HT-29 (cell line): ENCODE measurements around the gene MYO5B. TPM values are rescaled to one million over a fixed set of nuclear protein-coding genes. Genes with fewer than 3 reads are reported as not detected.
"Not testable (repeated sequence)": the region's sequence is repeated elsewhere in the genome, so short reads cannot be mapped to it uniquely, and the experiment has no call there.

Experiments used
- DNase-seq: peaks from one replicate; pipeline ENCODE4 v3.0.0-alpha.2; 2015; ENCODE audit warnings: low spot score
- total RNA-seq: library from RNA; depleted of rRNA; stranded (reverse); fragments of >200 nt; shearing (Covaris generic); gene quantifications from 2 replicates; pipeline ENCODE4 v1.2.3, GENCODE V29; 2014

Gene MYO5B
- total RNA-seq, 1 experiment from 2014 or later, result 29.3 TPM

DNA sequence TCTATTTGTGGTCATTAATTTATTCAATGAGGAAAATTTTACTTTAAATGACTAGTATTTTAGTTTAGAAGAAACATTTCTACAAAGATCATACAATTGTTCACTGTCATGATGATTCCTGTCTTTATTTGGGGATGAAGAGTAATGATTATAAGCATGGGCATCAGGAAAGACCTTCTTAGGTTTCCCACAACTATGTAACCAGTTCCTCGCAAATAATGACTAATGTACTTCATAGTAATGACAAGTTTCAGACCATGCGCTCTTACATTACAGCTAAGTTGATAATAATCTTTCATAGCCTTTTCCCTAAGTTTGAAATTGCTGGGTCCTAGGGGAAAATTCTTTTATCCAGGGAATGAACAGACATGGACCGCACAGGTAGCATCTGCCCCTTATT, 90.5 kb downstream of the MYO5B start:
- DNase-seq, result no peak

- DNase-seq, result peak; percentile 32
Observed at GRCh38 chr18:50099725-50100407, 95.1 kb downstream of the MYO5B start.

GRCh38 chr18:50097702-50098101, 97.2 kb downstream of the MYO5B start:
- peak; percentile 73 for DNase-seq

GRCh38 chr18:50096766-50097435, 98.0 kb downstream of the MYO5B start:
- peak; percentile 14 for DNase-seq

GRCh38 chr18:50094786-50095185, 100.2 kb downstream of the MYO5B start:
- not testable (repeated sequence) for DNase-seq

DNA sequence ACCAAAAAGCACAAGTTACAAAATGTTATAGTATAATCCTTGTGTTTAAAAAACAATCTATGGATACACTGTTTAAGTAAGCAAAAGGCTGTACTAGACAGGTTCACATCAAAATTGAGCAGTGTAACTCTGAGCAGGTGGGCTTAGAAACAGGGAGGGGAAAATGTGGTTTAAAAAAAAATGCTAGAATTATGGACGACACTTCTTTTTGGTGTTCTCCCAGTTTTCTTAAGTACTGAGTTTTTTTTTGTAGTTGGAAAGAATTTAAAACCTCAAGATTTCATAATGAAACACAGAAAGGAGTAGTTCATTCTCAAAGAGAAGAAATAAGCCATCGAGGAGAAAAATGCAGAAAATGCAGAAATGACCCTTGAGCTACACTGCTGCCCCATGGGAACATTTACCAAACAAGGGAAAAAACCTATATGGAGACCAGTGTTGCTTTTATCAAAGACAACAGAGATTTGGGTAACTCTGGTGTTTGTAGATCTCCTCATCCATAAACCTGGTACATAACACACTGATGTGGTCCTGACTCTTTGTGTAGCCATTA, 100.7 kb downstream of the MYO5B start:
- DNase-seq, result no peak

DNA sequence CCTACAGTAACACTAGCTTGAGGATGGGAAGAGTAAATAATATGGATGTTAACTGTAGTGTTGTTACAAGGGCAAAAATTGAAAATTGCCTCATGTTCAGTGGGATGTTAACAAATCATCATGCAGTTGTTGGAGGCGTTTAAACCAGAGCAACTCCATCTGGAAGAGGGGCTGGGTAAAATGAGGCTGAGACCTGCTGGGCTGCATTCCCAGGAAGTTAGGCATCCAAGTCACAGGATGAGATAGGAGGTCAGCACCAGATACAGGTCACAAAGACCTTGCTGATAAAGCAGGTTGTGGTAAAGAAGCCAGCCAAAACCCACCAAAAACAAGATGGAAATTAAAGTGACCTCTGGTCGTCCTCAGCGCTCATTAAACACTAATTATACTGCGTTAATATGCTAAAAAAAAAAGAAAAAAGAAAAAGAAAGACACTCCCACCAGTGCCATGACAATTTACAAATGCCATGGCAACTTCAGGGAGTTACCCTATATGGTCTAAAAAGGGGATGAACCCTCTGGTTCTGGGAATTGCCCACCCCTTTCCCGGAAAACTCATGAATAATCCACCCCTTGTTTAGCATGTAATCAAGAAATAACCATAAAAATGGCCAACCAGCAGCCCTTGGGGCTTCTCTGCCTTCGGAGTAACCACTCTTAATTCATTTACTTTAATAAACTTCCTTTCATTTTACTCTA, 101.4 kb downstream of the MYO5B start:
- no peak for DNase-seq

DNA sequence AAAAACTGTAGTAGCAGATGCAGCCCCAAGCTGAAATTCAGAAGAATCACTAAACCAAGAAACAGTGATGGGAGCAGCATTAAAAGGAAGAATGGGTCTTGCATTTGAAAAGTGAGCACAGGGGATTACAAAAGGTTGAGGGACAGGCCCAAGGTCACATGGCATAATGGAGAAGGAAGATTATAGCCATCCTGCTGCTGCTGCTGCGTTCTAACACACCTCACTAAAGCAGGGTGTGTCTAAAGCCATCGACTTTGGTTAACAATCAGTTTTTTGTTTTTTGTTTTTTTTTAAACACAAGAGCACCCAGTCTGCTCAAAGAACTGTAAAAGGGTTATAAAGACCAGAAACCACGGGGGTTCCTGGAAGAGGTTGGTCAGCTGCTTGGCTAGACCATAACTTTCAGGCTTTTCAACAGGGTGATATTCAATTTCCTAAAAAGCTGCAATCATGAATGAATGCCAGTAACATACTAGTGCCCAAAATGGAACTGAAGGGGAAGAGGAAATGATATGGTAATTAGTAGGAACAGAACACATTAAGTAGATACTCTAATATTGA, 102.6 kb downstream of the MYO5B start:
- no peak for DNase-seq

DNA sequence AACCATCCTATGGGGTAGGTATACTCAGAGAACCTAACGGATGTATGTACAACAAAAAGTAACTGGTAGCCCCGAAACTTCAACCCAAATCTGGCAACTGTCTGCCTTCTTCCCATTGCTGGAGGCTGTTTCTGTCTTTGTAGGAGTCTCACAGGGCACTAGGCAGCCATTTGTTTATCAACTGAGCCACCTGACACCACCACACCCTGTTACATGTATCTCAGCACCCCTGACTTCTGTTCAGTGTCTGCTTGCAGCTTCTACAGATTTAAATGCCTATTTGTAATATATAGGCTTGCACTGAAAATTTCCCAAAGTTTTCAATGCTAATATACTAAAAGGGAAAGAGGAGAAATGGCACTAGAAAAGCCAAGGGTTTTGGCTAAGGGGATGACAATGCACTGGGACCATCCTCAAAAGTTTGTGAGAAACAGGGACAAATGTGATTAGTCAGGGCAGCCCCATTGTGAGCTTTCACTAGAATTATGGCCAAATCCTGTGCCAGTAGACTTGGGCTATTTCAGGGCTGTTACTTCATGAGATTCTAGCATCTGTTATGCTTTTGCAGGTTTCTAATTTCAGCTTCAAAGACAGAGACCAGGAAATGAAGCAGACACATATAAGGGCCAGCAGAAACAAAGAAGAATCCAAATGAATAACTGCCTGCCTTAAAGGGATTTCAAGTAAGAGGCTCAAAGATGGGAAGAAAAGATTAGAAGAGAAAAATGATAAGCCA, 103.3 kb downstream of the MYO5B start:
- no peak for DNase-seq

DNA sequence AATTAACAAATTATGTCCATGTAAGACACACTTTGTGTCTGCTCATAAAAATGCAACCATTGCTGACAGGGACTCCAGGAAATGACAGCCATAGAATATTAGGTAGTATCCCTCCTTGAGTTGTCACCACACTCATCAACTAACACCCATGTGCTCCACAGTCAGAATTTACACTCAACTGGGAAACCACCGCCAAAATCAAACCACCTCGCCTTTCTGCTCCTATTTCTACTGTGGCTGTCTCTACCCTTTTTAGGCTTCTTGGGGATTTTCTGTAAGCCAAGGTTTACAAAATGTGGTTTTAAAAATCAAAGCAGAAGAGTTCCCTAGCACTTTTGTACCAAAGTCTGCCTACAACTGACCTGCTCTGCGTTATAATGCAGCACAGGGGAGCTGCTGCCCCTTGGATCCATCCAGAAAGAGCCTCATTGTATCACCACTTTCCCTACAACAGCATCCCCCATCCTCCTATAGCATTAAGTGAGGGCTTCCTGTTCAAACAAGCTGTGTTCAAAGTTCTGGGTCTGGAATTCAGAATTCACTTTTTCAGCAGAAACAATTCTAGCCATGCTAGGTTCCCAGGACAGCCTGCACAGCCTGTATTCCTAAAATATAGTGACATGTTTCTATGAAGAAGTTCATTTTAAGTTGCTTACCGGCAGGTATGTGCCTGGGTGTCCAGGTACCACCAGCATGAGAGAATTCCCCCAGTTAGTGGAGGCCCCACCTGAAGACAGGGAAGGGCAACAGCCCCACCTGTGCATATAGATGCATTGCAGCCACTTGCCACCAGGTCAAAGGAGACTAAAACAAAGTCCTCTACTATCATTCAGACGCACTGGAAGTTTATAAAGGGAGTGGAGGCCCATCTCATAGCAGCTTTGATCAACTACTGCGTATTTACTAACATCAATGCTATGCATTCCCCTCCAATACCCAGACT, 104.3 kb downstream of the MYO5B start:
- no peak for DNase-seq

GRCh38 chr18:50089702-50090101, 105.2 kb downstream of the MYO5B start:
- DNase-seq, result no peak

GRCh38 chr18:50083708-50084107, 111.2 kb downstream of the MYO5B start:
- no peak for DNase-seq

- DNase-seq, result peak; percentile 11
Observed at GRCh38 chr18:50080932-50081560, 113.9 kb downstream of the MYO5B start.

DNA sequence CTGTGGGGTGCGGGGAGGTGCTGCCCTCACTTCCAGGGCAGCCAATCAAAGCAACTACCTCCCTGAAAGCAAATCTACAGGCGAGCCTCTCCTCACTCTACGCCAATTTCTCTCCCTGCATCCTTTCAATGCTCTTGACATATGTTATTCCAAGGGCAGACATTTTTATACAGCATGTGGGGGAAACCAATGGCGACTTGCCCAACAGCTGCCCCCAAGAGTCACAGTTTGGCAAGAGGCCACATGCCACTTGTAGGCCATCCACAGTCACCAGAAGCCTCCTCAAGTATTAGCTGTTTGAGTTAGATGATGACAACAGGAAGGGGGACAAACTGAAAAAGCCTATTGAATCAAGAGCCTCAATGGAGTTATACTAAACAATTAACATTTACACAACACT, 114.6 kb downstream of the MYO5B start:
- DNase-seq, result no peak

- no peak for DNase-seq
Observed at GRCh38 chr18:50079571-50080295, 115.2 kb downstream of the MYO5B start.

- DNase-seq, result no peak
Observed at GRCh38 chr18:50076277-50076676, 118.7 kb downstream of the MYO5B start.

- DNase-seq, result no peak
Observed at GRCh38 chr18:50075772-50076171, 119.2 kb downstream of the MYO5B start.

DNA sequence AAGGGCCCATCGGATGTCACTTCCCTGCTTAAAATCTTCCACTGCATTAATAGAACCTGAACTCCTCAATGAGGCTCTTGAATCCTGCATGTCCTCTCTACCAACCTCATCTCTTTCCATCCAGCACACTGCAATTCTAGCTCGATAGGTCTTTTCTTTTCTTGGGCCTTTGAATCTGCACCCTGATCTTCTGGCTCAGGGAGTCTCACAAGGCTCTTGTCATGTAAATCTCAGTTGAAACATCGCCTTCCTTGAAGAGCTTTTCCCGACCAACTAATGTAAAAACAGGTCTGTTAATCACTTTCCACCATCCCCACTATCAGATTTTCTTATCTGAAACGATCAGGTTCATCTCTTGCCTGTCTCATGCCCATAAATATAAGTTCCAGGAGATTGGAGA, 120.5 kb downstream of the MYO5B start:
- DNase-seq, result no peak

- no peak for DNase-seq
Observed at GRCh38 chr18:50073319-50073718, 121.6 kb downstream of the MYO5B start.
